ENCODE data around the gene UBTD2. TPM values are rescaled to one million over a fixed set of nuclear protein-coding genes. Genes with fewer than 3 reads are reported as not detected.

UBTD2 gene
- total RNA-seq, 1 donor from 2014 or later, result 72.7 TPM

- Mint-ChIP-seq H3K27me3 (no peaks in the 10 kb centered on the region), H3K9me3 (ENCODE audit: low read depth) (no peaks in the 10 kb centered on the region), H3K4me1 (ENCODE audit: low read depth) (peaks cover 27% of the 10 kb centered on the region), H3K4me3 (ENCODE audit: low read depth) (peak overlapping the region; percentile 94), H3K27ac (peak overlapping the region; percentile 78), H3K36me3 (ENCODE audit: insufficient read depth) (peaks cover 19% of the 10 kb centered on the region)
- no peak for DNase-seq (ENCODE audit: low spot score, unreplicated experiment)
- no peak for TF ChIP-seq CTCF (IDR thresholded peaks at IDR 0.05; ENCODE audit: unreplicated experiment)
Observed at GRCh38 chr5:172280929-172281328, 2.6 kb downstream of the UBTD2 start.

GRCh38 chr5:172280317-172280716, 3.2 kb downstream of the UBTD2 start:
- H3K27ac Mint-ChIP-seq, result no peak overlapping the region
- no peak overlapping the region for H3K4me3 Mint-ChIP-seq (ENCODE audit: low read depth)
- no peaks in the 10 kb centered on the region for H3K9me3 Mint-ChIP-seq (ENCODE audit: low read depth)
- no peaks in the 10 kb centered on the region for H3K27me3 Mint-ChIP-seq
- H3K4me1 Mint-ChIP-seq (ENCODE audit: low read depth), result peaks cover 30% of the 10 kb centered on the region
- H3K36me3 Mint-ChIP-seq (ENCODE audit: insufficient read depth), result peaks cover 22% of the 10 kb centered on the region
- no peak for DNase-seq (ENCODE audit: low spot score, unreplicated experiment)
- no peak for TF ChIP-seq CTCF (IDR thresholded peaks at IDR 0.05; ENCODE audit: unreplicated experiment)

GRCh38 chr5:172278356-172278755, 5.2 kb downstream of the UBTD2 start:
- H3K4me3 Mint-ChIP-seq (ENCODE audit: low read depth), result no peak overlapping the region
- peaks cover 29% of the 10 kb centered on the region for H3K36me3 Mint-ChIP-seq (ENCODE audit: insufficient read depth)
- no peaks in the 10 kb centered on the region for H3K27me3 Mint-ChIP-seq
- no peak for DNase-seq (ENCODE audit: low spot score, unreplicated experiment)
- H3K4me1 Mint-ChIP-seq (ENCODE audit: low read depth), result peaks cover 32% of the 10 kb centered on the region
- H3K9me3 Mint-ChIP-seq (ENCODE audit: low read depth), result no peaks in the 10 kb centered on the region
- no peak overlapping the region for H3K27ac Mint-ChIP-seq
- TF ChIP-seq CTCF (IDR thresholded peaks at IDR 0.05; ENCODE audit: unreplicated experiment), result no peak

- Mint-ChIP-seq H3K4me1 (ENCODE audit: low read depth) (peaks cover 28% of the 10 kb centered on the region), H3K27ac (no peak overlapping the region)
- TF ChIP-seq CTCF (IDR thresholded peaks at IDR 0.05; ENCODE audit: unreplicated experiment), result no peak
Observed at GRCh38 chr5:172276214-172276613, 7.3 kb downstream of the UBTD2 start.

GRCh38 chr5:172274951-172275753, 8.4 kb downstream of the UBTD2 start:
- Mint-ChIP-seq H3K36me3 (ENCODE audit: insufficient read depth) (peaks cover 30% of the 10 kb centered on the region), H3K9me3 (ENCODE audit: low read depth) (no peaks in the 10 kb centered on the region), H3K4me3 (ENCODE audit: low read depth) (no peak overlapping the region), H3K27ac (peak overlapping the region; percentile 6), H3K27me3 (no peaks in the 10 kb centered on the region), H3K4me1 (ENCODE audit: low read depth) (peaks cover 24% of the 10 kb centered on the region)
- no peak for TF ChIP-seq CTCF (IDR thresholded peaks at IDR 0.05; ENCODE audit: unreplicated experiment)
- no peak for DNase-seq (ENCODE audit: low spot score, unreplicated experiment)

More at GRCh38 chr5:172276214-172276613, 7.3 kb downstream of the UBTD2 start:
- no peaks in the 10 kb centered on the region for H3K9me3 Mint-ChIP-seq (ENCODE audit: low read depth)
- no peak overlapping the region for H3K4me3 Mint-ChIP-seq (ENCODE audit: low read depth)
- DNase-seq (ENCODE audit: low spot score, unreplicated experiment), result no peak
- no peaks in the 10 kb centered on the region for H3K27me3 Mint-ChIP-seq
- peaks cover 29% of the 10 kb centered on the region for H3K36me3 Mint-ChIP-seq (ENCODE audit: insufficient read depth)
